GM18517 (cell line): ENCODE measurements around the gene RAD51.
"Not testable (repeated sequence)": the region's sequence is repeated elsewhere in the genome, so short reads cannot be mapped to it uniquely, and the experiment has no call there.

Experiments
- ATAC-seq: cut with Tn5 transposase; IDR thresholded peaks from one replicate; pipeline ENCODE4 v1.9.1; 2021; ENCODE audit warnings: mild to moderate bottlenecking, moderate library complexity; ENCODE audit not compliant: unreplicated experiment

RAD51 gene

DNA sequence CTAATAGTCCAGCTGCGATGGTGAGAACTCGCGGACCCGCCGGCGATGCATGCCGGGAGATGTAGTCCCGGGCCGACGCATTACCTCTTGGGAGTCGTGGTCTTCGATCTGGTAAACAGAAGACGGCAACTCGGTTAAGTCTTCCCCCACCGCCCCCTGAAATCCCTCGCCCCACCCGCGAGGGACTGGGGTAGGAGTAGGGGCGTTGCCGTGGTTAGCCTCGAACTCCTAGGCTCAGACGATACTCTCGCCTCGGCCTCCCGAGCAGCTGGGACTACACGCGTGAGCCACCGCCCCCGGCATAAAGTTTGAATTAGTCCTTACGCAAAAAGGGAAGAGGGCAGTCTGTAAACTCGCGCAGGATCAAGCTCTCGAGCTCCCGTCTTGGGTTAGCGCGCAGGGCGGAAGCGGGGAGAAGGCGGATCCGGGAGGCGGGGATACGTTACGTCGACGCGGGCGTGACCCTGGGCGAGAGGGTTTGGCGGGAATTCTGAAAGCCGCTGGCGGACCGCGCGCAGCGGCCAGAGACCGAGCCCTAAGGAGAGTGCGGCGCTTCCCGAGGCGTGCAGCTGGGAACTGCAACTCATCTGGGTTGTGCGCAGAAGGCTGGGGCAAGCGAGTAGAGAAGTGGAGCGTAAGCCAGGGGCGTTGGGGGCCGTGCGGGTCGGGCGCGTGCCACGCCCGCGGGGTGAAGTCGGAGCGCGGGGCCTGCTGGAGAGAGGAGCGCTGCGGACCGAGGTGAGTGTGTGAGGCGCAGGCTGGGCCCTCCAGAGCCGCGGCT is at the start of gene RAD51:
Gene RAD51, plus strand, starts transcription at position 487 of the 781 bp plus-strand sequence. CDS start 3,585 bp downstream, outside the sequence.
- peak; percentile 74 for ATAC-seq

DNA sequence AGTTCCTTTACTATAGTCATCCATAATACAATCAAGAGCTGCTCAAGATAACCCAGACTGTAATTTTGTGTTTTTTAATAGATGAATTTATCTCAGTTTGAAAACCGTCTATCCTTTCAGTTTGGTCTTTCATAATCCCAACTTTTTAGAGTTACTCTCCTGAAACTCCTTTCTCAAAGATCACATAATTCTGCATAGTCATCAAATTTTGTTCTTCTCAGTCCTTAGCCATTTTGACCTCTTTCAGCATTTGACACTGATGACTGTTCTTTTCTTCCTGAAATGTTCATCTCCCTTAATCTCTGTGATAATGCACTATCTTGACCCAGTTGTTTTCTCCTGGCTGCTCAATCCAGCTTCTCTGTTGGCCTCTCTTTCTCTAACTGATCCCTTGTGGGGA is 47.5 kb upstream of the RAD51 start:
- no peak for ATAC-seq

DNA sequence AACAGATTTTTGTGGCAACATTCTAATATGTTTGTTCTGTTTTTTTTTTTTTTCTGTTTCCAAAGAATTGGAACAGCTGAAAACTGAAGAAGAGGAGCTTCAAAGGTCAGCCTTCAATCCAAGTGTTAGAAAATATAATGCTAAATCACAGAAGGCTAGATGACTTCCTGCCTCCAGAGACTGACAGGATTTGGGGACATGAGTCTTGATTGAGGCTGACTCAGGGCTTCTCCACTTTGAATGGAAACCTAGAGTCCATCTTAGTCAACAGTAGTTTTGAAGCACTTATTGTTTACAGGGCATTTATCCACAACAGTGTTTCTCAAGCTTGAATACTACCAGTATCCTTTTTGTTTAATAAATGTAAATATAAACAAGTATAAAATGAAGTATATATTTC is 44.5 kb upstream of the RAD51 start:
- ATAC-seq = no peak

DNA sequence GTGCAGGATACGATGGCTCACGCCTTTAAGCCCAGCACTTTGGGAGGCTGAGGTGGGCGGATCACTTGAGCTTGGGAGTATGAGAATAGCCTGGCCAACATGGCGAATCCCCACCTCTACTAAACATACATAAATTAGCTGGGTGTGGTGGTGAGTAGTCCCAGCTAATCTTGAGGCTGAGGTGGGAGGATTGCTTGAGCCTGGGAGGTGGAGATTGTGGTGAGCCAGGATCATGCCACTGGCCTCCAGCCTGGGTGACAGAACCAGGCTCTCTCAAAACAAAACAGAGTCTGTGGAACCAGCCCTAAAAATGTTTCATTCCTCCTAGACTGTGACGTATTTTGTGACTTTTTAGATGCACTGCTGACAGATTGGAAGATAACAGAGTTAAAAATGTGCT is 34.3 kb upstream of the RAD51 start:
- no peak for ATAC-seq

DNA sequence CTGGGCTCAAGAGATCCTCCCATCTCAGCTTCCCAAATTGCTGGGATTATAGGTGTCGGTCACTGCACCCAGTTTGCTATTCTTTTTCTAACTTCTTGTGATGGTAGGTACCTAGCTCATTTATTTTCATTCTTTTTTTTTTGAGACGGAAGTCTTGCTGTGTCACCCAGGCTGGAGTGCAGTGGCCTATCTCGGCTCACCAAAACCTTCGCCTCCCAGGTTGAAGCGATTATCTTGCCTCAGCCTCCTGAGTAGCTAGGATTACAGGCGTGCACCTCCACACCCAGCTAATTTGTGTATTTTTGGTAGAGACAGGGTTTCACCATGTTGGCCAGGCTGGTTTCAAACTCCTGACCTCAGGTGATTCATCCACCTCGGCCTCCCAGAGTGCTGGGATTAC is 30.1 kb upstream of the RAD51 start:
- no peak for ATAC-seq

DNA sequence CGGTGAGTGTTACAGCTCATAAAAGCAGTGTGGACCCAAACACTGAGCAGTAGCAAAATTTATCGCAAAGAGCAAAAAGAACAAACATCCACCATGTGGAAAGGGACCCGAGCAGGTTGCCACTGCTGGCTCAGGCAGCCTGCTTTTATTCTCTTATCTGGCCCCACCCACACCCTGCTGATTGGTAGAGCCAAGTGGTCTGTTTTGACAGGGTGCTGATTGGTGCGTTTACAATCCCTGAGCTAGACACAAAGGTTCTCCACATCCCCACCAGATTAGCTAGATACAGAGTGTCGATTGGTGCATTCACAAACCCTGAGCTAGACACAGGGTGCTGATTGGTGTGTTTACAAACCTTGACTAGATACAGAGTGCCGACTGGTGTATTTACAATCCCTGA is 18.7 kb upstream of the RAD51 start:
- ATAC-seq = not testable (repeated sequence)

DNA sequence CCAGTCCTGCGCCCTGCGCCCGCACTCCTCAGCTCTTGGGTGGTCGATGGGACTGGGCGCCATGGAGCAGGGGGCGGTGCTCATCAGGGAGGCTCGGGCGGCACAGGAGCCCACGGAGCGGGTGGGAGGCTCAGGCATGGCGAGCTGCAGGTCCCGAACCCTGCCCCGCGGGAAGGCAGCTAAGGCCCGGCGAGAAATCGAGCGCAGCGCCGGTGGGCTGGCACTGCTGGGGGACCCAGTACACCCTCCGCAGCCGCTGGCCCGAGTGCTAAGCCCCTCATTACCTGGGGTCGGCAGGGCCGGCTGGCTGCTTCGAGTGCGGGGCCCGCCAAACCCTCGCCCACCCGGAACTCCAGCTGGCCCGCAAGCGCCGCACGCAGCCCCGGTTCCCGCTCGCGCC is 18.1 kb upstream of the RAD51 start:
- not testable (repeated sequence) for ATAC-seq

DNA sequence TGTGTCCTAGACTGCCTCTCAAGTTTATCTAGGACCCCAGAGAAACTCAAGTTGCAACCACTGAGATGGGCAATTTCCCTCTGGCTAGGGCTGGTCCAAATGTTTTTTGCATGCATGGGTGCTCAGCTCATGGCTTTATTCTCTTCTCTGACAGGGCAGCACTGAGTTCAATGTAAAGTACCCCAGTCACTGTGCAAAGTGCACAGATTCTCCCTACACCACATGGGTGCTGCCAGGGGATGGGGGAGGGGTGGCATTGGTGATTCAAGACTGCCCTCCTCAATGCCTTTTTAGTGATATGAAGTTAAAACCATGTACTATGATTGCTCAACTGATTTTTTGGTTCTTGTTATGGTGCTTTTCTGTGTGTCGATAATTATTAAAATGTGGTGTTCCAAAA is 14.8 kb upstream of the RAD51 start:
- no peak for ATAC-seq

DNA sequence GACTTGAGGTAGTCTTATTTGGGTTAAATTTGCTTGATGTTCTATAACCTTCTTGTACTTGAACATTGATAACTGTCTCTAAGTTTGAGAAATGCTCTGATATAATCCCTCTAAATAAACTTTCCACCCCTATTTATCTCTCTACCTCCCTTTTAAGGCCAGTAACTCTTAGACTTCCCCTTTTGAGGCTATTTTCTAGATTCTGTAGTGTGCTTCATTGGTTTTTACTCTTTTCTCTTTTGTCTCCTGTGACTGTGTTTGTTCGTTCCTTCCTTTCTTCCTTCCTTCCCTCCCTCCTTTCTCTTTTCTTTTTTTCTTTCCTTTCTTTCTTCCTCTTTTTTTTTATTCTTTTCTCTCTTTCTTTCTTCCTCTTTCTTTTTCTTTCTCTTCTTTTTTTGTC is 14.0 kb upstream of the RAD51 start:
- ATAC-seq = not testable (repeated sequence)

DNA sequence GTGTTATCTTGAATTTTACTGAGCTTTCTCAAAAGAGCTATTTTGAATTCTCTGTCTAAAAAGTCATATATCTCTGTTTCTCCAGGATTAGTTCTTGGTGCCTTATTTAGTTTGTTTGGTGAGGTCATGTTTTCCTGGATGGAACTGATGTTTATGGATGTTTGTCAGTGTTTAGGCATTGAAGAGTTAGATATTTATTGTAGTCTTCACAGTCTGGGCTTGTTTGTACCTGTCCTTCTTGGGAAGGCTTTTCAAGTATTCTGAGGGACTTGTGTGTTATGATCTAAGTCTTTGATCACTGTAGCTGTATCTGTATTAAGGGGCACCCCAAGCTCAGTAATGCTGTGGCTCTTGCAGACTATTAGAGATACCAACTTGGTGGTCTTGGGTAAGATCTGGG is 10.6 kb upstream of the RAD51 start:
- ATAC-seq = no peak

DNA sequence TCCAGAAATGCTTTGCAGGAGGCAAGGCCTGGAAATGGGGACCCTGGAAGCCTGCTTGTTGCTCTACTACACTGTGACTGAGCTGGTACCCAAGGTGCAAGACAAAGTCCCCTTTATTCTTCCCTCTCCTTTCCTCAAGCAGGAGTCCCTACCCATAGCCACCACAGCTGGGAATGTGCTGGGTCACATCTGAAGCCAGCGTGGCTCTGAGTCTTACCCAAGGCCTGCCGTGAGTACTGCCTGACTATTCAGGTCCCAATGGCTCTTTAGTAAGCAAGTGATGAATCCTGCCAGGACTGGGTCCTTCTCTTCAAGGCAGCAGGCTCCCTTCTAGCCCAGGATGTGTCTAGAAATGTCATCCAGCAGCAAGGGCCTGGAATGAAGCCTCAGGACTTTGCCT is 9.6 kb upstream of the RAD51 start:
- ATAC-seq = no peak

DNA sequence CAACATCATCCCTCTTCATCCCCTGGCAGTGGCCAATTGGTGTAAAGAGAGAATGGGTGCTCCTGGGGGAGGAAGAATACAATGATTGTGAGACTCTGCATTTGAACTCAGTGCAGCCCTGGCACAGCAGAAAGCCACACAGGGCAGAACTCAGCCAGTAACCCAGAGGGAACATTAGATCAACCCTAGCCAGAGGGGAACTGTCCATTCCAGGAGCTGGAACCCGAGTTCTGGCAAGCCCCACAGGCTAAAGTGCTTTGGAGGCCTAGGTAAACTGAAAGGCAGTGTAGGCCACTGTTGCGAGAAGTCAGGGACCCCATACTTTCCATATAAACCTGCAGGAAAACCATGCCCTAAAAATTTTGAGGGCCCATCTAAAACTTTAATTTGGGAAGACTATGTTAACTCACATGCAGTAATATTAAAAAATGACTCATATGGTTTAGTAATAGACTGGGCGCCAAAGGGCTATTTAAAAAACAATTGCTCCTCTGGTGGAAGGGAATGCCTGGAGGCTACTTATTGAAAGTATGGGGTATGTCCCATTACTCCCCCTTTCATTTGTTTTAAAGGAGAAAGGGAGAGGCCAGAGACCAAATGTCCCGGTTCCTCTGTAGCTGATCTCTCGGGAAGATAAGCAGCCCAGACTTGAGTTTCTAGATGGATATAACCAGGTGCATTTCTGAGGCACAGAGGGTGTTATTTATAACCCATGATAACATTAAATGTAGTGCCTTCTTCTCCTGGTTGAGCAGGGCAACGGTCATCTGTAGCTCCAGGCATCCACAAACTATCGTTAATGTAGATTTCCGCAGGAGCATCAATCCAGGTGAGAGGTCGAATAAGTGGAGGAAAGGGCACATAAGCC is 5.8 kb upstream of the RAD51 start:
- ATAC-seq = no peak

DNA sequence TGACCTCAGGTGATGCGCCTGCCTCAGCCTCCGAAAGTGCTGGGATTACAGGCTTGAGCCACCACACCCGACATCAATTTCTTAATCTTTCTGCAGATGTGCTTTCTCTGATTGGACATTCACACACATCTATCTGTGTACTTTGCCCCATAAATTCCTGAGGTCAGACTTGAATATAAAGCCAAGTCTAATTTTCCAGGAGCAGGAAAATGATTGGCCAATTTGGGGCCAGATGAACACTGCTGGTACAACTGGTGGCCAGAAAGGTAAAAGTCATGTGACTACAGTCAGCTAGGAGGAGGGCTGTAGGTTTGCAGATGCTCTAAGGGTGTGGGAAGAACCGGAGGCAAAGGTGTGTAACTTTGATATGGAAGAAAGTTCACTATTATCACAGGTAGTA is 3.2 kb upstream of the RAD51 start:
- ATAC-seq = no peak

DNA sequence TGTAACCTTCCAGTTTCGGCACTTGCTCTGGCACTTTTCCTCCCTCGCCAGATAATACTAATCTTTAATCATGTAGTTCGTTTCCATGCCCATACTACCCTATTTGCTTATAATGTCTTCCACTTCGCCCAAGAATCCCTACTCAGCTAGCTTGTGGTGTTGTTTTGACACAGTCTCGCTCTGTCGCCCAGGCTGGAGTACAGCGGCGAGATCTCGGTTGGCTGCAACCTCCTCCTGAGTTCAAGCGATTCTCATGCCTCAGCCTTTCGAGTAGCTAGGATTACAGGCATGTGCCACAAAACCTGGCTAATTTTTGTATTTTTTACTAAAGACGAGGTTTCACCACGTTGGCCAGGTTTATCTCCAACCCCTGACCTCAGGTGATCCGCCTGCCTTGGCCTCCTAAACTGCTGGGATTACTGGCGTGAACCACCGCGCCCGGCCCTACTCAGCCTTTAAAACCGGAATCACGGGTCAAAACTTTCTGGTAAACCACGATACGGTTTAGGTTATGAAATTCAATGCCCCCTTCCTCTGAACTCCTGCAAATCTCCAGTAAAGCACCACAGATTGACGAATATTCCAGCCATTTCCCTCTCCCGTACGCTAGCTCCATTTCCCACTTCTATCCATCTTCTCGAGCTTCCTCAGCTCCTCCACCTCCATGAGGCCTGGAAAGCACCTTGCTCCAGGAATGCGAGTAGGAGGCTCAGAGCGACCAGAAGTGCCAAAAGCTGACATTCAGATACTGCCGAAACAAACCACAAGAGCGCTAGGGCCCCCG is 878 bp upstream of the RAD51 start:
- ATAC-seq = peak; percentile 5

DNA sequence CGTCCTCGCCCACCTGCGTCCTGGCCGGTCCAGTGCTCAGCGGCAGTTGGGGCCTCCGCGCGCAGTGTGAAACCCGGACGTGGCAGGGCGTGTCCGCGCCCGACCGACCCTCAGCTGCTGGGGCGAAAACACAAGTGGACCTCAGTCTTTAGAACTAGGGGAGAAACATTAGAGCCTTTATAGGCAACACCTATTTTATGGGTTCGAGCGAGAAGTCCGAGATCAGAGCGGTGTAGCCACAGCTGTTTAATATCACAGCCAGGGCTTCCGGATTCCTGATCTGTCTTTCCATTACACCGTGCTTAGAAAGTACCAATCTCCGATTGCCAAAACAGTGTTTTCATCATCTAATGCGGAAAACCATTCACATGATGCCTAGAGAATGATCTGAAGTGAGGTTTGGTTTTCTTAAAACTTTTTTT is 506 bp downstream of the RAD51 start:
- ATAC-seq = peak; percentile 14

DNA sequence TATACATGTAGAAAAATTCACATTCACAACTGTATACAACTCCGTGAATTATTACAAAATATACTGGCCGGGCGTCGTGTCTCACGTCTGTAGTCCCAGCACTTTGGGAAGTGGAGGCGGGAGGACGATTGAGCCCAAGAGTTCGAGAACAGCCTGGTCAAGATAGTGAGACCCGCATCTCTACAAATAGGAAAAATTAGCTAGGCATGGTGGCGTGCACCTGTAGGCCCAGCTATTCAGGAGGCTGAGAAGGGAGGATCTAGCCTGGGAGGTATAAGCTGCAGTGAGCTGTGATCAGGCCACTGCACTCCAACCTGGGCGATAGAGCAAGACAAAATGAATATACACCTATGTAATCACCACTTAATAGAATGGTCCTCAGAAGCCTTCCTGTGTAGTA is 1.3 kb downstream of the RAD51 start:
- no peak for ATAC-seq

DNA sequence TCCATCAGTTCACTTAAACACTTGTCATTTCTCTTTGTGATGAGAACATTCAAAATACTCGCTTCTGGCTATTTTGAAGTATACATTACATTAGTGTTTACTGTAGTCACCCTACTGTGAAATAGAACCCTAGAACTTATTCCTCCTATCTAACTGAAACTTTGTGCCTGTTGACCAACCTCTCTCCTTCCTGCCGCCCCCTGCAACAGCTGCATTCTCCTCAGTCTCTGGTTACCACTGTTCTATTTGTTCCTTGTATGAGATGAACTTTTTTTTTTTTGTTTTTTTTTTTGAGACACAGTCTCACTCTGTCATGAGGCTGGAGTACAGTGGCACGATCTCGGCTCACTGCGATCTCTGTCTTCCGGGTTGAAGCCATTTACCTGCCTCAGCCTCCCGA is 2.9 kb downstream of the RAD51 start:
- ATAC-seq = no peak

DNA sequence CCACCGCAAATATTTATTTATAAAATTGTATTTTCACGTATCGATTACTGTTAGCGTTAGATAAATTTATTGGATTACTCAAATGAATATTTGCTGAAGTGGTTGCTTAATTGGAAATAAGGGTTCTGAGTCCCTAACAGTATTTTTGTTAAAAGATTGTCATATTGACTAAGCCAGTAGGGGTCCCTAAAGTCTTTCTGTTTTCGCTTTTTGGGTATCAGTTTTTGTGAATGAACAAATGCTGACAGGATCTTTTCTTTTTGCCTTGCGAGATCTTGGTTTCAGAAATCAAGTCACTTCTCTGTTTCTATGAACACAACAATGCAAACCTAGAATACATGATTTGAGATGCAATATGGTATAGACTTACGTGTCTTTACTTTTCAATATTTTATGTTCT is 7.1 kb downstream of the RAD51 start:
- no peak for ATAC-seq

DNA sequence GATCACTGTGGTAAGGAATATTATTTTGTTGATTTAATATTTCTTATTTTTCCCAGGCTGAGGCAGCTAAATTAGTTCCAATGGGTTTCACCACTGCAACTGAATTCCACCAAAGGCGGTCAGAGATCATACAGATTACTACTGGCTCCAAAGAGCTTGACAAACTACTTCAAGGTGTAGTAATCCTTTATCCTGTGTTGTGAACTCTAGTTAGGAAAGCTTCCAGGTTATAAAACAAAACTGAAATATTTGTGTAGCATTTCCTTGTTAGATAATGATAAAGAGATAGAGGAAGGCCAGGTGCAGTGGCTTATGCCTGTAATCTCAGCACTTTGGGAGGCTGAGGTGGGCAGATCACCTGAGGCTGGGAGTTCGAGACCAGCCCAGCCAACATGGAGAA is 11.1 kb downstream of the RAD51 start:
- ATAC-seq = no peak

DNA sequence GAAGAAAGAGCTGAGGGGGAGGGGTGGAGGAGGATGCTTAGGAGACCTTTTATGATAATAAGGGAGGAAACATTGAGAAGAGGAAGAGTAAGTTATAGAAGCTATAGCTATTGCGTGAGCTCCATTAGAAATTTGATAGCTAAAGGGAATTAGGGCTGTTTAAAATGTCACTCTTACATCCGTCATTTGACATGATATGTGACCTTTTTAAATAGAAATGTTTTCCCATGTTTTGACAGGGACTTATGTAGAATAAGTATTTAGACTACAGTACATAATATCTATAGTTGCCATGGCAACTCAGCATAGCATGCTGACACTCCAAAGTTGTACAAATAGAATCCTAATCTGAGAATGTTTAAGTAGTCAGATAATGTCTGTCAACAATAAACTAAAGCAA is 19.2 kb downstream of the RAD51 start:
- no peak for ATAC-seq

DNA sequence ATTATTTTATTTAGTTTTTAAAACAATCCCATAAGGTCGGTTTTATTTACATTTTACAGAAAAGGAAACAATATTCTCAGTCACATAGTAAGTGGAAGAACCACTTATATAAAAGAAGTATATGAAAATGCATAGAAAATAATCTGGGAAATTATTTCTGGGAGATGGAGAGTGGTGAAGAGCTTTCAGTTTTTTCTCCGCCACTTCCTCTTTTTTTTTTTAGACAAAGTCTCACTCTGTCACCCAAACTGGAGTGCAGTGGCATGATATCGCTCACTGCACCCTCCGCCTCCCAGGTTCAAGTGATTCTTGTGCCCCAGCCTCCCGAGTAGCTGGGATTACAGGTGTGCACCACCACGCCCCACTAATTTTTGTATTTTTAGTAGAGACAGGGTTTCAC is 21.2 kb downstream of the RAD51 start:
- no peak for ATAC-seq
